Pulmonary artery endothelial cell (primary cell): Measurements from ENCODE around the gene AMBRA1. TPM values are rescaled to one million over a fixed set of nuclear protein-coding genes. Genes with fewer than 3 reads are reported as not detected.

ENCODE experiments used
- DNase-seq: peaks from one replicate; pipeline ENCODE4 v3.0.0-alpha.2; 2011; ENCODE audit warnings: low read depth, low spot score
- total RNA-seq: library from RNA; depleted of rRNA; stranded (reverse); fragments of >200 nt; gene quantifications from 2 replicates; pipeline ENCODE4 v1.2.3, GENCODE V29; 2014

Gene AMBRA1
- total RNA-seq, 1 donor from 2014 or later: 16.7 TPM

GRCh38 chr11:46475926-46476545, 117.8 kb downstream of the AMBRA1 start:
- no peak for DNase-seq

DNA sequence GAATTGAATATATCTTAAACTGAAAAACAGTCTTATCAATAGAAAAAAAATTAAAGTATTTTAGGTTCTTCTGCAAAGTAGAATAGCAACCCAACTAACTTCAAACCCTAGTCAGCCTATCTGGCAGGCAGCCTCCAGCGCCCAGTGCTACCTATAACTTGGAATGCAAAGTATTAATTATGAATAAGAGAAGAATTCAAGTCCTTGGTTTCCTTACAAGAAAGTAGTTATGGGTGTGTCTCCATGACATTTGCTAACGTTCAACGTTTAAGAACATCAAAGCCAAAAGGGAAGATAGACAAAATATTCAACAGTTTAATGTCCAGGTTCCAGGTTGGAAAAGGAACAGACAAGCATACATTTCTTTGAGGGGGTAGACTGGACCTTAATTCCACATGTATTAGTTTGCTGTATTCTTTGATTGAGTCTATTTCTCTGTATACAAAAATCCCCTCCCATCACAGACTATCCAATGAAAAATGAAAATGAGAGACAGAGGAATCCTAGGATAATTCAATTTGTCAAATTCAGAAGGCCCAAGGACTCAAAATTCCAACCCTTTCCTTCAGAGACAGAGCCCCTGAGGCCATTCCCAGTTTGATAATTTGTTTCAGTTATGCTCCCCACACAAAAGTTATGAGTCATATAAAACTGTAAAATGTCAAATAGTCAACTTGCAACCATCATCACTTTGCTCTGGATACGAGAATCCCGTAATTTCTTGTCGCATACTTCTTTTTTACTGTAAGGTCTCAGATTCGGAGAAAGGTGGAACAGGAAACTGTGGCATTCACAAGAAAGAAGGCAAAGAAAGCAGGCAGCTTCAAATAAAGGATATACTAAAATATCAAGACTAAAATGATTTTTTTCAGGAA, 118.5 kb downstream of the AMBRA1 start:
- DNase-seq: no peak

DNA sequence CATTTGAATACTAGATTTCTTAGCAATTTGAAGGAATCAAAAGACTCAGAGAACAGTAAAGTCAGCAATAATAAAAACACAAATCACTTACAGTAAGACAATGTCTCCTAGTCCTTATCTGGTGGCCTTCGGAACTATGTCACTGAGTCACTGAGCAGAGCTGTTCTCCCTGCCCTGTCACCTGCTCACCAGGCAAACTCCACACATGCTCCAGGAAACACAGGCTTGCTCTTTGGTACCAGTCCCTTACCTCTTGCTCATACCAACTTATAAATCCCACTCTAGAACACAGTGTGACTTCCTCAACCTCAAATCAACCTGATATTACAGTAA, 121.2 kb downstream of the AMBRA1 start:
- no peak for DNase-seq

DNA sequence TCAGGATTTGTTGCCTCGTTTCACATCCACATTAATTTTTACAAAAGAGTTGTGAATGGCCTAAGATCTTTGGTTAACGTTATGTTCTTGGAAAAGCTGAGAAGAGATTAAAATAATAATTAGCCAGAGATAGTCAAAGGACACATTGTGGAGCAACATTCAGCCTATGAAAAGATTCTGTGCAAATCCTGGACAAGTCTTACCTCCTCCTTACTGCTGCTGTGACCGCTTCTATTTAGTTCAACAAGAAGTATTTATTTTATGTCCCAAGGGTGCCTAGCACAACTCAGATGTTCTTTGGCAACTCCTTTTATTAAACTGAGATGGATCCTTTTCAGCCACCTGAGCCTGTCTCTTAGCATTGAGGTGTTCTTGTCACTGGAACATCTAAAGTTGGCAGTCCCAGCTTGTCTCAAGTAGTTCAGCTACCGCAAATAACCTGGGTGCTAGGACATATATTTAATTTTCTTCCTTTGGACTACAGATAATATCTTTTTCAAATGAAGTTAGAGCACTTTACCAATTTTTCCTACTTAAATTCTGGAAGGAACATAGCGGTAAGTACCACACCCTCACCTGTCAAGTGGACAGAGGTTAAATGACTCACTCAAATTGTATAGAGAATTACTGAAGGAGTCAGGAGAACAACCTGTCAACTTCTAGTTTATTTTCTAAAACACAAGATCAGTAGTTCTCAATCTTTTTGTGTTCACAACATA, 121.7 kb downstream of the AMBRA1 start:
- DNase-seq: no peak

GRCh38 chr11:46469926-46470325, 123.9 kb downstream of the AMBRA1 start:
- DNase-seq: no peak

DNA sequence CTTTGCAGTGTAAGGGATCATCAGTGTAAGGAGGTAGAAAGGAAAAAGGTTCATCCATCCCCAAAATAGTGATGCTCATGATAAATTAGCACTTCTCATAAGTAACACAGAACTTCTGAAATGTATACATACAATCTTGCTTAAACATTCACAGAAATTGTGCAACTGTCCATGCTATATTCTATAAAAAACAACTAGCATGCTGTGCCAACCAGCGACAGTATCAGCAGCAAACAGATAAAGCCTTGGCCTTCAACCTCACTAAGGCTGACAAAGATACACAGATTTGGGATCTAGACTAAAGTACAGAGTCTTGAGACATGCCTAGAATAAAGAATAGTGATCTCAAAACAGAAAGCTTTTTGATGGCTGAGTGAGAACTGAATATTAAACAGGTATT, 128.1 kb downstream of the AMBRA1 start:
- no peak for DNase-seq

GRCh38 chr11:46463701-46464421, 130.0 kb downstream of the AMBRA1 start:
- no peak for DNase-seq

- no peak for DNase-seq
Observed at GRCh38 chr11:46461461-46461927, 132.3 kb downstream of the AMBRA1 start.

DNA sequence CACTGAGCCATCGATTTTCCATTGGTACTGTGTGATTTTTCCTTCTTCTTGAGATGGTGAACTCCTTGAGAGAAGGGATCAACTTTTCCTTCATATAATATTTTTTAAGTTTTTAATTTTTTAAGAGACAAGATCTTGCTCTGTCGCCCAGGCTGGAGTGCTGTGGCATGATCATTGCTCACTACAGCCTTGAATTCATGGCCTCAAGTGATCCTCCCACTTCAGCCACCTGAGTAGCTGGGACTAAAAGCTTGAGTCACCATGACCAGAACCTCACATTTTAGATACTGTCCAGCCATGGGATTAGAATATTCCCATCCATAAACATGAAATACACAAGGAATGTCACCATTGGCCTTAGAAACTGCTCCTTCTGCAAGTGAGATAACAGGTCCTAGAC, 135.3 kb downstream of the AMBRA1 start:
- no peak for DNase-seq

DNA sequence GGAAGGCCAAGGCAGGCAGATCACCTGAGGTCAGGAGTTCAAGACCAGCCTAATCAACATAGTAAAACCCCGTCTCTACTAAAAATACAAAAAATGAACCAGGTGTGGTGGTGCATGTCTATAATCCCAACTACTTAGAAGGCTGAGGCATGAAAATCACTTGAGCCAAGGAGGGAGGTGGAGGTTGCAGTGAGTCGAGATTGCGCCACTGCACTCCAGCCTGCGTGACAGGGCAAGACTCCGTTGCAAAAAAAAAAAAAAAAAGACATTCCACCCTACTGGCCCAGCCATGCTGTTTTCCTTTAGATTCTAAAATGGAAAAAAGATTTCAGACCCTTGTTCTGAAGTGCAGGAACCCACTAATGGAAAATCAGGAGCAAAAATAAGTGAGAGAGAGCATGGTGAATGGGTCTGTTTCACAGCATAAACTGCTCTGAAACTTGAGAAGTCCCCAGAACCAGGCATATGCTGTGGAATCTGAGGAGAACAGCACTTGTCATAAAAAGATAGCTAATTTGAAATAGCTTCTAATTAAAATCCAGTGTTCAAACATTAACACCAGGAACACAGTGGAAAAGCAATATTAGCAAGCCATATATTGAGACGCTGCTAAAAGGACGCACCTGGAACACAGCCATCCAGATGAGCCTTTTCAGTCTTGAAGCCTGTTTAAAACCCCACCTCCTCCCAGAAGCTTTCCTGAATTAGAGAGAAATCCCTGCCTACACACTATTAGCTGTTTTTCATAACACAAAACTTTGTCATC, 136.0 kb downstream of the AMBRA1 start:
- no peak for DNase-seq

DNA sequence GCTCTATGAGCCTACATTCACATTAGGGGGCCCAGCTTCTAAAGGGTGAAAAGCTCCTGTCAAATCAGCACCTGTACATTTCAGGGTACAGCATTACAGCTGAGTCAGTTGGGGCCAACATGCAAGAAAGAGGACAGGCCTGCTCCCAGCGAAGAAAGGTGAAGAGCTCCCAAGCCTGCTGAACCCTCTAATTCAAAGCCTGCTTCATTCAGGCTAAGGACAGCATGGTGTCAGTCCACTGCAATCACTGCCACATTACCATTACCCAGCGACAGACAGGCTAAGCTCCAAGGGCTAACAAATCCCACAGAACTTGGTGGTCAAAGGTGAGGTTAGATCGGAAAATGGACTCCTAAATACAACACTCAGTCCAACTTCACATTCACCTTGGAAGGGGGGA, 136.8 kb downstream of the AMBRA1 start:
- no peak for DNase-seq

DNA sequence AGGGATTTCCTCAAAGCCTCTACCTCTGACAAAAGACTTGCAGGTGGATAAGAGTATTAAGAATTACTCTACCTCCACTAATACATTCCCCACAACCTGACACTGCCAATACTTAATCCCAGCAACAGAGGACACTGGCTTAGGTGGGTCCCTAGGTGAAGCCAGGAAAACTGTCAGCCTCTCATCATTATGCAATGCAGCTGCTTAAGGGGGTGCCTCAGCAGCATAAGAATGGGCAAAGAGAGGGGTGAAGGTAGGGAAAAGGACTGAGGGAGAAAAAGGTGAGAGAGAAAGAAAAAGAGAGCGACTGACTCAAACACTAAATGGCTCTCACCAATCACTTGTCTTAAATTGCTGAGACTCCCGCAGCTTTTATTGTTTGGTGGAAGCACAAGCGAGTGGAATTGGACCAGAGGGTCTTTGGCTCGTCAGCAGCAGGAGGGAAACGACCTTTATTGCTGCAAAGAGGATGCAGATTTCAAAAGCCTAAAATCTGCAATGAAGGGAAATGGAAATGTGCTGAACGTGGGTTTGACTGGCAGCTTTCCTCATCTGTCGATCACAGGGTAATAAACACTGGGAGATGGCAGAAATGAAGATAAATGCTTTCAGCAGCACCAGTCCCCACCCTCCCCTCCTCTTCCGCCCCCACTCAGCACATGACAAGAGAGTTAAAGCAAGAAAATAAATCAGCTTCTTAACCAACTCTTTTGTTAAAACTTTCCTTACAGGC, 137.4 kb downstream of the AMBRA1 start:
- no peak for DNase-seq

DNA sequence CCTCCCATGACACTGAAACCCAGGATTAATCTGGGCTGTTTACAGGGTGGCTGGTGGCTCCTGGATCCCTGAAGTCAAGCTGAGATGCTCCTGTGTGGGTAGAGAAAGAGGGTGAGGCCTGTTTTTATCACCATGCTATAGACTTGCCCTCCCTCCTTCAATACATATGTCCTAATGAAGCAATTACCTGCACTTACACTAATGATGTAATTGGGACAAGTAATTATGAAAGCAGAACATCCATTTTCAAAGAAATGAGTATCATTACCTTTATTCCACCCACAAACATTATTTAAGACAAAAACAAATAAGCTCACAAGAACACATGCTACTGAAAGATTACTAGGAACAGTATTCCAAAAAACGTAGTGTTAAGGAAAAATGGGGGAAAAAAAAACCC, 138.0 kb downstream of the AMBRA1 start:
- no peak for DNase-seq

- no peak for DNase-seq
Observed at GRCh38 chr11:46452918-46453517, 140.8 kb downstream of the AMBRA1 start.

- DNase-seq: no peak
Observed at GRCh38 chr11:46451759-46452158, 142.1 kb downstream of the AMBRA1 start.

DNA sequence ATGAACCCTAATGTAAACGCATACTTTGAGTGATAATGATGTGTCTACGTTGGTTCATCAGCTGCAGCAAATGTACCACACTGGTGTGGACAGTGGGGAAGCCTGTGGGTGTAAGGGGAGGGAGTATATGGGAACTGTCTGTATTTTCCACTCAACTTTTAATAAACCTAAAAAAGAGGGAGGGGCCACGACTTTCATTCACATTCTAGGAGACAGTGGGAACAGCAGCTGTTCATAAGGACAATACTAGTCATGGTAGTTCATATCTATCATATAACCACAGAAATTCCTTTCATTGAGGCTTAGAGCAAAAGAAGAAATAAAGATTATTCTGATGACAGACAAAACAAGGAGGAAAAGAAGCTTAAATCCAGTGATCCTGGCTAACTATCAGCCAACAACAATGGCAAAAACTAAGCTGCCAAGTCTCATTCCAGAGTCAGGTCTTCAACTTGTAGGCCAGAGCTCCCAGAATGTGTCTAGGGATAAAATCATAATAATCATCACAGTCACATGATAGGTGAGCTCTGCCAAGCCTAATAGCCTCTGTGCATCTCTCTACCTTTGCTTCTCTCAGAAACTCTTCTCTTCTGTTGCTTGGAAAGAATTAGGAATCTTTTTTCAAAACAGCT, 142.9 kb downstream of the AMBRA1 start:
- no peak for DNase-seq

GRCh38 chr11:46447544-46447943, 146.3 kb downstream of the AMBRA1 start:
- no peak for DNase-seq

GRCh38 chr11:46445920-46446771, 147.7 kb downstream of the AMBRA1 start:
- DNase-seq: no peak
